DND-41 (cell line): ENCODE results near the gene KRTAP20-4.

Source experiments
- ATAC-seq: fragments of 200-7000 bp; cut with Tn5 transposase; 3 replicates; pipeline ENCODE4 v1.9.1; 2021; ENCODE audit warnings: low read depth; ENCODE audit not compliant: insufficient read depth
- DNase-seq: peaks from one replicate; pipeline ENCODE4 v3.0.0-alpha.2; 2020
- H2AFZ ChIP-seq: 2 replicates; pipeline ENCODE4 v1.6.0; 2012; ENCODE audit warnings: low read depth, low read length
- H3K27ac ChIP-seq: 2 replicates; pipeline ENCODE4 v1.5.1; 2012; ENCODE audit warnings: low read length, inconsistent platforms
- H3K27me3 ChIP-seq: fragments of 200-600 bp; sonication (generic); 2 replicates; pipeline ENCODE4 v1.6.0; 2012; ENCODE audit warnings: low read length, mild to moderate bottlenecking, inconsistent platforms; ENCODE audit not compliant: insufficient read depth, poor library complexity
- H3K36me3 ChIP-seq: 2 replicates; pipeline ENCODE4 v1.5.1; 2012; ENCODE audit warnings: low read length, inconsistent platforms; ENCODE audit not compliant: insufficient read depth
- H3K4me1 ChIP-seq: 2 replicates; pipeline ENCODE4 v1.5.1; 2012; ENCODE audit warnings: mild to moderate bottlenecking, low read length; ENCODE audit not compliant: insufficient read depth
- H3K4me2 ChIP-seq: 2 replicates; pipeline ENCODE4 v1.6.0; 2012; ENCODE audit warnings: mild to moderate bottlenecking, moderate library complexity, low read length, inconsistent platforms; ENCODE audit not compliant: insufficient read depth
- H3K4me3 ChIP-seq, 2 experiments: fragments of 200-600 bp in 1 of 2; shearing (Covaris generic) in 1 of 2; 2 replicates each; pipeline ENCODE4 v1.5.1; 2012 to 2016; ENCODE audit warnings: inconsistent platforms in 2 of 2, low read length in 2 of 2, mild to moderate bottlenecking in 2 of 2, low read depth in 1 of 2, moderate library complexity in 1 of 2
- H3K79me2 ChIP-seq: 2 replicates; pipeline ENCODE4 v1.6.0; 2012; ENCODE audit warnings: low read length, inconsistent platforms; ENCODE audit not compliant: insufficient read depth
- H3K9ac ChIP-seq: 2 replicates; pipeline ENCODE4 v1.6.0; 2012; ENCODE audit warnings: low read depth, mild to moderate bottlenecking, inconsistent platforms, low read length, moderate library complexity
- H3K9me3 ChIP-seq: 2 replicates; pipeline ENCODE4 v1.5.1; 2012; ENCODE audit warnings: low read length, moderate library complexity, mild to moderate bottlenecking, inconsistent platforms; ENCODE audit not compliant: insufficient read depth, severe bottlenecking
- H4K20me1 ChIP-seq: 2 replicates; pipeline ENCODE4 v1.6.0; 2012; ENCODE audit warnings: low read length; ENCODE audit not compliant: insufficient read depth
- CTCF ChIP-seq: IDR thresholded peaks from 2 replicates; pipeline ENCODE4 v1.5.1; 2012; ENCODE audit warnings: borderline replicate concordance, low read length, moderate library complexity, mild to moderate bottlenecking; ENCODE audit not compliant: poor library complexity, severe bottlenecking; ENCODE audit errors: extremely low read depth
- EZH2 ChIP-seq: IDR thresholded peaks from 3 replicates; pipeline ENCODE4 v1.6.1; 2012; ENCODE audit warnings: borderline replicate concordance, low read depth, mild to moderate bottlenecking, moderate library complexity, low read length, inconsistent platforms; ENCODE audit not compliant: severe bottlenecking

KRTAP20-4 gene

GRCh38 chr21:30582870-30583269 lies 37.6 kb upstream of the KRTAP20-4 start:
- TF ChIP-seq CTCF, result no peak
- TF ChIP-seq EZH2, result no peak
- Histone ChIP-seq H3K36me3 (no peaks in the 10 kb centered on the region), H3K4me2 (no peak overlapping the region), H3K9ac (no peak overlapping the region), H3K4me1 (no peaks in the 10 kb centered on the region), H3K79me2 (no peaks in the 10 kb centered on the region), H4K20me1 (no peaks in the 10 kb centered on the region), H3K27ac (no peak overlapping the region), H3K9me3 (no peaks in the 10 kb centered on the region), H3K4me3 (no peak overlapping the region), H2AFZ (no peak overlapping the region), H3K27me3 (no peaks in the 10 kb centered on the region)
- ATAC-seq, result no peak
- DNase-seq, result no peak

- no peak within 1 kb of the TSS for H3K27ac ChIP-seq
- ATAC-seq (no peak), DNase-seq (no peak)
- no peak within 1 kb of the TSS for H3K9ac ChIP-seq
- no peak for TF ChIP-seq EZH2
- TF ChIP-seq CTCF, result no peak
- H3K4me2 ChIP-seq, result no peak within 1 kb of the TSS
- H2AFZ ChIP-seq, result no peak within 1 kb of the TSS
- H3K36me3 ChIP-seq, result no peaks in the 10 kb centered on the region
- H3K9me3 ChIP-seq, result no peaks in the 10 kb centered on the region
- no peak within 1 kb of the TSS for H3K4me3 ChIP-seq
- H3K4me1 ChIP-seq, result no peaks in the 10 kb centered on the region
- no peaks in the 10 kb centered on the region for H4K20me1 ChIP-seq
- no peaks in the 10 kb centered on the region for H3K27me3 ChIP-seq
- H3K79me2 ChIP-seq, result no peaks in the 10 kb centered on the region
Observed at GRCh38 chr21:30590297-30590696, 30.1 kb upstream of the KRTAP20-4 start, which contains the start of gene KRTAP22-2. Gene KRTAP22-2, minus strand, starts transcription at chr21:30590397.

- TF ChIP-seq CTCF (no peak), EZH2 (no peak)
- no peak for DNase-seq
- Histone ChIP-seq H3K27me3 (no peaks in the 10 kb centered on the region), H3K4me2 (no peak within 1 kb of the TSS), H4K20me1 (no peaks in the 10 kb centered on the region), H3K4me3 (no peak within 1 kb of the TSS), H3K36me3 (no peaks in the 10 kb centered on the region), H3K4me1 (no peaks in the 10 kb centered on the region), H3K27ac (no peak within 1 kb of the TSS), H3K9ac (no peak within 1 kb of the TSS), H2AFZ (no peak within 1 kb of the TSS), H3K9me3 (no peaks in the 10 kb centered on the region), H3K79me2 (no peaks in the 10 kb centered on the region)
- no peak for ATAC-seq
Observed at GRCh38 chr21:30592140-30592539, 28.3 kb upstream of the KRTAP20-4 start, which contains the start of gene KRTAP6-3. Gene KRTAP6-3, plus strand, starts transcription at chr21:30592440. Its CDS starts 6 bp downstream, at chr21:30592446.

GRCh38 chr21:30598802-30599201 lies 21.6 kb upstream of the KRTAP20-4 start, which contains the start of gene KRTAP6-2:
Gene KRTAP6-2, minus strand, starts transcription at chr21:30598902. Its CDS starts 28 bp downstream, at chr21:30598874.
- Histone ChIP-seq H3K27me3 (no peaks in the 10 kb centered on the region), H3K36me3 (no peaks in the 10 kb centered on the region), H3K9ac (no peak within 1 kb of the TSS), H3K4me3 (no peak within 1 kb of the TSS), H3K79me2 (no peaks in the 10 kb centered on the region), H3K27ac (no peak within 1 kb of the TSS), H3K9me3 (no peaks in the 10 kb centered on the region), H2AFZ (no peak within 1 kb of the TSS), H3K4me2 (no peak within 1 kb of the TSS), H4K20me1 (no peaks in the 10 kb centered on the region), H3K4me1 (no peaks in the 10 kb centered on the region)
- ATAC-seq (no peak), DNase-seq (no peak)
- TF ChIP-seq CTCF, result no peak
- no peak for TF ChIP-seq EZH2
